Stimulated activated CD4-positive, alpha-beta T cell treated with anti-CD3 and anti-CD28 coated beads, Interleukin-12 subunit alpha, Interleukin-12 subunit beta, amount 100 ng/mL, for 24 hours (primary cell): Measurements from ENCODE around the gene ADAMTS16.

Source experiments
- DNase-seq, 2 experiments: peaks; one replicate each; pipeline ENCODE4 v3.0.0-alpha.2; 2020; ENCODE audit warnings: low read depth in 2 of 2

The ADAMTS16 gene

GRCh38 chr5:5289537-5289936 lies 149.4 kb downstream of the ADAMTS16 start:
- DNase-seq, result no peak

- no peak for DNase-seq
Observed at GRCh38 chr5:5290674-5291334, 150.7 kb downstream of the ADAMTS16 start.

- no peak for DNase-seq
Observed at GRCh38 chr5:5291357-5291756, 151.2 kb downstream of the ADAMTS16 start.

- no peak for DNase-seq
Observed at GRCh38 chr5:5293029-5293428, 152.9 kb downstream of the ADAMTS16 start.

- no peak for DNase-seq
Observed at GRCh38 chr5:5294429-5294828, 154.3 kb downstream of the ADAMTS16 start.

- no peak for DNase-seq
Observed at GRCh38 chr5:5295351-5295750, 155.2 kb downstream of the ADAMTS16 start.

- DNase-seq, result no peak
Observed at GRCh38 chr5:5296051-5296450, 155.9 kb downstream of the ADAMTS16 start.

- DNase-seq, result no peak
Observed at GRCh38 chr5:5297432-5298067, 157.4 kb downstream of the ADAMTS16 start.

GRCh38 chr5:5298068-5298633 lies 158.0 kb downstream of the ADAMTS16 start:
- DNase-seq, result no peak

GRCh38 chr5:5298841-5299541 lies 158.9 kb downstream of the ADAMTS16 start:
- DNase-seq, result no peak

GRCh38 chr5:5301176-5301575 lies 161.0 kb downstream of the ADAMTS16 start:
- DNase-seq, result no peak

GRCh38 chr5:5302201-5302600 lies 162.1 kb downstream of the ADAMTS16 start:
- no peak for DNase-seq

- DNase-seq, result no peak
Observed at GRCh38 chr5:5303242-5303641, 163.1 kb downstream of the ADAMTS16 start.

GRCh38 chr5:5304361-5305020 lies 164.4 kb downstream of the ADAMTS16 start:
- DNase-seq, result no peak

- no peak for DNase-seq
Observed at GRCh38 chr5:5306696-5307095, 166.6 kb downstream of the ADAMTS16 start.

- no peak for DNase-seq
Observed at GRCh38 chr5:5308319-5308718, 168.2 kb downstream of the ADAMTS16 start.

GRCh38 chr5:5309645-5310044 lies 169.5 kb downstream of the ADAMTS16 start:
- no peak for DNase-seq

GRCh38 chr5:5313101-5313635 lies 173.0 kb downstream of the ADAMTS16 start:
- no peak for DNase-seq

- DNase-seq, result no peak
Observed at GRCh38 chr5:5314166-5314565, 174.0 kb downstream of the ADAMTS16 start.

GRCh38 chr5:5314626-5315025 lies 174.5 kb downstream of the ADAMTS16 start:
- no peak for DNase-seq

GRCh38 chr5:5315068-5315980 lies 175.2 kb downstream of the ADAMTS16 start:
- DNase-seq, result no peak
